HEK293 (cell line): Measurements from ENCODE around the gene CCDC63.

ENCODE experiments used
- CTCF ChIA-PET: fragments of 350-600 bp; formaldehyde crosslinking; extraction: SDS; loops from one replicate; lab custom pipeline; 2021; ENCODE audit warnings: antibody characterized with exemption; lab: Yijun Ruan, JAX
- POLR2A ChIA-PET: fragments of 300-600 bp; formaldehyde crosslinking; extraction: SDS; loops from one replicate; lab custom pipeline; 2020; ENCODE audit warnings: antibody characterized with exemption, inconsistent platforms; lab: Yijun Ruan, JAX
- H3K27ac ChIP-seq: fragments of 200-500 bp; sonication (Bioruptor generic); 2 replicates; pipeline ENCODE4 v1.5.1; 2014; ENCODE audit warnings: low read depth, low read length, control low read depth, inconsistent platforms; ENCODE audit errors: extremely low read depth
- H3K36me3 ChIP-seq, 2 experiments: fragments of 200-500 bp in 1 of 2; sonication (Bioruptor generic) in 1 of 2; 1 replicate in 1 of 2; 2 replicates in 1 of 2; pipeline ENCODE4 v1.5.1; 2014 to 2017; ENCODE audit warnings: inconsistent platforms in 2 of 2, low read length in 2 of 2; ENCODE audit not compliant: control insufficient read depth in 2 of 2, insufficient read depth in 1 of 2
- H3K4me1 ChIP-seq: fragments of 200-500 bp; sonication (Bioruptor generic); 2 replicates; pipeline ENCODE4 v1.5.1; 2014; ENCODE audit warnings: mild to moderate bottlenecking, low read length, inconsistent platforms; ENCODE audit not compliant: control insufficient read depth, insufficient read depth
- H3K4me3 ChIP-seq: 2 replicates; pipeline ENCODE4 v1.5.1; 2011; ENCODE audit warnings: low read depth, mild to moderate bottlenecking, control low read depth, low read length, moderate library complexity
- H3K9me3 ChIP-seq: fragments of 200-500 bp; sonication (Bioruptor generic); 2 replicates; pipeline ENCODE4 v1.5.1; 2014; ENCODE audit warnings: low read depth, low read length, inconsistent platforms; ENCODE audit not compliant: control insufficient read depth, insufficient read depth
- HOXA7 ChIP-seq: sonication (generic); formaldehyde crosslinking; IDR thresholded peaks from 2 replicates; pipeline ENCODE4 v1.8.1; 2022; ENCODE audit warnings: missing genetic modification reagents, borderline replicate concordance
- IKZF3 ChIP-seq: fragments of 450-650 bp; IDR thresholded peaks from 2 replicates; pipeline ENCODE4 v1.5.0; 2018; ENCODE audit warnings: missing biosample characterization, mild to moderate bottlenecking, missing genetic modification characterization, moderate library complexity
- KLF8 ChIP-seq: fragments of 450-650 bp; formaldehyde crosslinking; IDR thresholded peaks from 2 replicates; pipeline ENCODE4 v1.5.1; 2016; ENCODE audit warnings: missing biosample characterization, missing genetic modification characterization
- OVOL3 ChIP-seq: fragments of 450-650 bp; formaldehyde crosslinking; IDR thresholded peaks from 2 replicates; pipeline ENCODE4 v1.5.1; 2016; ENCODE audit warnings: missing biosample characterization, missing genetic modification characterization
- PRDM2 ChIP-seq: fragments of 450-650 bp; formaldehyde crosslinking; IDR thresholded peaks from 2 replicates; pipeline ENCODE4 v1.5.1; 2016; ENCODE audit warnings: missing biosample characterization, missing genetic modification characterization, borderline replicate concordance
- ZBTB7A ChIP-seq: fragments of 450-650 bp; formaldehyde crosslinking; IDR thresholded peaks from 2 replicates; pipeline ENCODE4 v1.5.1; 2016; ENCODE audit warnings: low read depth, missing biosample characterization, missing genetic modification characterization
- ZNF121 ChIP-seq: fragments of 450-650 bp; formaldehyde crosslinking; IDR thresholded peaks from 2 replicates; pipeline ENCODE4 v1.5.1; 2016; ENCODE audit warnings: missing biosample characterization, missing genetic modification characterization
- ZNF184 ChIP-seq: fragments of 450-650 bp; IDR thresholded peaks from 2 replicates; pipeline ENCODE4 v1.5.1; 2018; ENCODE audit warnings: missing biosample characterization, mild to moderate bottlenecking, missing genetic modification characterization
- ZNF223 ChIP-seq: fragments of 450-650 bp; formaldehyde crosslinking; IDR thresholded peaks from 2 replicates; pipeline ENCODE4 v1.5.1; 2016; ENCODE audit warnings: missing biosample characterization, missing genetic modification characterization
- ZNF280D ChIP-seq: fragments of 450-650 bp; formaldehyde crosslinking; IDR thresholded peaks from 2 replicates; pipeline ENCODE4 v1.5.1; 2016; ENCODE audit warnings: missing biosample characterization, missing genetic modification characterization
- ZNF341 ChIP-seq: fragments of 450-650 bp; formaldehyde crosslinking; IDR thresholded peaks from 2 replicates; pipeline ENCODE4; 2016; ENCODE audit warnings: low read depth, missing biosample characterization, missing genetic modification characterization
- ZNF350 ChIP-seq: fragments of 450-650 bp; formaldehyde crosslinking; IDR thresholded peaks from 2 replicates; pipeline ENCODE4 v1.5.0; 2017; ENCODE audit warnings: missing biosample characterization, mild to moderate bottlenecking, missing genetic modification characterization
- ZNF501 ChIP-seq: fragments of 450-650 bp; formaldehyde crosslinking; IDR thresholded peaks from 2 replicates; pipeline ENCODE4 v1.5.1; 2016; ENCODE audit warnings: missing biosample characterization, missing genetic modification characterization
- ZNF658 ChIP-seq: fragments of 450-650 bp; formaldehyde crosslinking; IDR thresholded peaks from 2 replicates; pipeline ENCODE4; 2016; ENCODE audit warnings: missing biosample characterization, missing genetic modification characterization
- ZNF76 ChIP-seq: fragments of 450-650 bp; formaldehyde crosslinking; IDR thresholded peaks from 2 replicates; pipeline ENCODE4; 2016; ENCODE audit warnings: low read depth, missing biosample characterization, missing genetic modification characterization, borderline replicate concordance
- ZSCAN30 ChIP-seq: fragments of 450-650 bp; IDR thresholded peaks from 2 replicates; pipeline ENCODE4 v1.5.1; 2018; ENCODE audit warnings: missing biosample characterization, mild to moderate bottlenecking, missing genetic modification characterization, moderate library complexity
- TF ChIP-seq, protein P1 (sequence below): fragments of 450-650 bp; formaldehyde crosslinking; IDR thresholded peaks from 2 replicates; pipeline ENCODE4; 2016; ENCODE audit warnings: missing biosample characterization, missing genetic modification characterization

CCDC63 gene

DNA sequence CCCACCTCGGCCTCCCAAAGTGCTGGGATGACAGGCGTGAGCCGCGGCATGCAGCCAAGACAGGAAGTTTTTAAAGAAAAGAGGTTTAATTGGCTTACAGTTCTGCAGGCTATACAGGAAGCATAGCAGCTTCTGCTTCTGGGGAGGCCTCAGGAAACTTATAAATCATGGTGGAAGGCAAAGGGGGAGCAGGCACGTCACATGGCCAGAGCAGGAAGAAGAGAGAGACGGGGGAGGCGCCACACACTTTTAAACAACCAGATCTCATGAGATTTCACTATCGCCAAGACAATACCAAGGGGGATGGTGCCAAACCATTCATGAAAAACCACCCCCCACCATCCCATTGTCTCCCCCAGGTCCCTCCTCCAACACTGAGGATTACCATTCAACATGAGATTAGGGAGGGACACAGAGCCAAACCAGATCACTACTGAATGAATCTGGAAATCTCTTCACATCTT lies 14.1 kb downstream of the CCDC63 start:
- no peaks in the 10 kb centered on the region for H3K36me3 ChIP-seq
- no peak overlapping the region for H3K27ac ChIP-seq
- no peaks in the 10 kb centered on the region for H3K9me3 ChIP-seq
- POLR2A ChIA-PET = no interaction called here
- H3K4me1 ChIP-seq = no peaks in the 10 kb centered on the region
- CTCF ChIA-PET = interaction anchor here (0.6 kb wide), 1 partner anchor 96 kb away, joined by 3 read pairs; no protein-coding TSS in a partner anchor
- no peak for TF ChIP-seq ZNF658 (tag by site-specific recombination)
- TF ChIP-seq ZNF121 (tag by site-specific recombination) = no peak
- TF ChIP-seq ZSCAN30 (tag by site-specific recombination) = no peak
- TF ChIP-seq PRDM2 (tag by site-specific recombination) = no peak
- TF ChIP-seq HOXA7 (CRISPR knock-in tag) = no peak
- TF ChIP-seq, protein P1, sequence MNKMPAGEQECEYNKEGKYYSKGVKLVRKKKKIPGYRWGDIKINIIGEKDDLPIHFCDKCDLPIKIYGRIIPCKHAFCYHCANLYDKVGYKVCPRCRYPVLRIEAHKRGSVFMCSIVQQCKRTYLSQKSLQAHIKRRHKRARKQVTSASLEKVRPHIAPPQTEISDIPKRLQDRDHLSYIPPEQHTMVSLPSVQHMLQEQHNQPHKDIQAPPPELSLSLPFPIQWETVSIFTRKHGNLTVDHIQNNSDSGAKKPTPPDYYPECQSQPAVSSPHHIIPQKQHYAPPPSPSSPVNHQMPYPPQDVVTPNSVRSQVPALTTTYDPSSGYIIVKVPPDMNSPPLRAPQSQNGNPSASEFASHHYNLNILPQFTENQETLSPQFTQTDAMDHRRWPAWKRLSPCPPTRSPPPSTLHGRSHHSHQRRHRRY = no peak
- TF ChIP-seq ZNF184 = peak; percentile 36; the same call in 1 of the 2 replicates
- no peak for TF ChIP-seq ZNF501 (tag by site-specific recombination)
- no peak for TF ChIP-seq ZBTB7A (tag by site-specific recombination)
- no peak for TF ChIP-seq ZNF341 (tag by site-specific recombination)
- no peak for TF ChIP-seq OVOL3
- no peak for TF ChIP-seq ZNF280D (tag by site-specific recombination)
- peak; percentile 66; the same call in 1 of the 2 replicates for TF ChIP-seq ZNF223 (tag by site-specific recombination)
- TF ChIP-seq ZNF350 (tag by site-specific recombination) = no peak
- no peak for TF ChIP-seq KLF8
- no peak for TF ChIP-seq ZNF76 (tag by site-specific recombination)
- TF ChIP-seq IKZF3 (tag by site-specific recombination) = no peak
- H3K4me3 ChIP-seq = no peak overlapping the region
